HL-60 (cell line): ENCODE measurements around the gene BANP.

ENCODE experiments used
- DNase-seq, 2 experiments: peaks; one replicate each; pipeline ENCODE4 v3.0.0-alpha.2; 2010 to 2020; ENCODE audit warnings: low read depth in 1 of 2, low spot score in 1 of 2
- H3K27ac ChIP-seq: fragments of 250-450 bp; sonication (Bioruptor Pico); replicated peaks from 2 replicates; pipeline ENCODE4 v1.5.1; 2020; ENCODE audit warnings: mild to moderate bottlenecking, moderate library complexity
- H3K27me3 ChIP-seq: fragments of 250-450 bp; sonication (Bioruptor Pico); 2 replicates; pipeline ENCODE4 v1.5.1; 2021; ENCODE audit warnings: mild to moderate bottlenecking, moderate library complexity; ENCODE audit not compliant: insufficient read depth, poor library complexity, severe bottlenecking
- H3K4me3 ChIP-seq: replicated peaks from 2 replicates; pipeline ENCODE4 v1.5.1; 2011; ENCODE audit warnings: mild to moderate bottlenecking, control low read depth, low read length; ENCODE audit not compliant: insufficient read depth
- GABPA ChIP-seq: IDR thresholded peaks from 2 replicates; pipeline ENCODE4 v1.6.1; 2012; ENCODE audit warnings: low read depth
- POLR2AphosphoS5 ChIP-seq: IDR thresholded peaks from 2 replicates; pipeline ENCODE4 v1.6.1; 2012; ENCODE audit warnings: low read depth
- SPI1 ChIP-seq: IDR thresholded peaks from 2 replicates; pipeline ENCODE4 v1.6.1; 2012; ENCODE audit warnings: low read depth, mild to moderate bottlenecking, borderline replicate concordance
- TF ChIP-seq, protein P1 (sequence below): IDR thresholded peaks from 2 replicates; pipeline ENCODE4 v1.6.1; 2012; ENCODE audit warnings: low read depth; ENCODE audit not compliant: insufficient replicate concordance
- TF ChIP-seq, protein P2 (sequence below): IDR thresholded peaks from one replicate; pipeline ENCODE4 v1.5.1; 2011; ENCODE audit warnings: low read length, control low read depth, inconsistent platforms; ENCODE audit not compliant: insufficient read depth

The BANP gene

DNA sequence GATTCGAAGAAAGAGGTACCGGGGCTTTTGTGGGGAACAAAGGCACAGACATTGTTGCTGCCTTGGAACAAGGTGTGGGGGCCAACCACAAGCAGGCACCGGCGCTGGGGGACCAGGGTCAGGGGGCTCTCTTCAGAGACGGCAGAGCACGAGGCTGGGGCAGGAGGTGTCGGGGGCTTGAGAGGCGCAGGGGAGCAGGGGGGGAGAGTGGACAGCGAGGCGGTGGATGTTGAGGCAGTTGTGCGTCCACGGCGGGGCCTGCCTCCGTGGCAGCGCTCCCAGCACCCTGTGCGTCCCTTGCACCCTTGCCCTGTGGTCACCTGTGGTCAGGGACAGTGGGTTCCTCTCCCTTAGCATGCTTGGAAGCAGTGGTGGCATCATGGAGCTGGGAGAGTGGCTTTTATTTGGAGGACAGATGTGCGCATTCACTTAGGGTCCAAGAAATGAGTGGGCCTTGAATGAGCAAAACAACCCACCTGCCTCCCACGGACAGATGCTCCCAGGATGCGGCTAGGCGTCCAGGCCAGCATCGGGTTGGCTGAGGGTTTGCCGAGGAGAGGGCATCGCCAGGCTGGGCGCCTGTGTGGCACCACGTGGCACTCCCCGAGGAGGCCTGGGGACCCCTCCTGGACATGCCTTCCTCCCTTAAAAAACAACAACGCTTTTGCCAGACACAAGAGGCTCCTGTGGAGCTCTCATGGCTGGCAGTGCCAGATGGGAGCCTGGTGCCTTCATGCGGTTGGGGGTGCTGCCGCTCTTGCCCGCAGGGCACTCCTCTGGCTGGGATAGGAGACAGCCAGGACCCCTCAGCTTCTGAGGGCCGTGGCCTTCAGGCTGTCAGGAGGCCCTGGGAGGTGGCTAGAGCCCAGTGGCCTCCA, 113.0 kb downstream of the BANP start:
- Histone ChIP-seq H3K4me3 (no peak overlapping the region), H3K27me3 (no peaks in the 10 kb centered on the region), H3K27ac (no peak overlapping the region)
- no peak for DNase-seq
- TF ChIP-seq, protein P1, sequence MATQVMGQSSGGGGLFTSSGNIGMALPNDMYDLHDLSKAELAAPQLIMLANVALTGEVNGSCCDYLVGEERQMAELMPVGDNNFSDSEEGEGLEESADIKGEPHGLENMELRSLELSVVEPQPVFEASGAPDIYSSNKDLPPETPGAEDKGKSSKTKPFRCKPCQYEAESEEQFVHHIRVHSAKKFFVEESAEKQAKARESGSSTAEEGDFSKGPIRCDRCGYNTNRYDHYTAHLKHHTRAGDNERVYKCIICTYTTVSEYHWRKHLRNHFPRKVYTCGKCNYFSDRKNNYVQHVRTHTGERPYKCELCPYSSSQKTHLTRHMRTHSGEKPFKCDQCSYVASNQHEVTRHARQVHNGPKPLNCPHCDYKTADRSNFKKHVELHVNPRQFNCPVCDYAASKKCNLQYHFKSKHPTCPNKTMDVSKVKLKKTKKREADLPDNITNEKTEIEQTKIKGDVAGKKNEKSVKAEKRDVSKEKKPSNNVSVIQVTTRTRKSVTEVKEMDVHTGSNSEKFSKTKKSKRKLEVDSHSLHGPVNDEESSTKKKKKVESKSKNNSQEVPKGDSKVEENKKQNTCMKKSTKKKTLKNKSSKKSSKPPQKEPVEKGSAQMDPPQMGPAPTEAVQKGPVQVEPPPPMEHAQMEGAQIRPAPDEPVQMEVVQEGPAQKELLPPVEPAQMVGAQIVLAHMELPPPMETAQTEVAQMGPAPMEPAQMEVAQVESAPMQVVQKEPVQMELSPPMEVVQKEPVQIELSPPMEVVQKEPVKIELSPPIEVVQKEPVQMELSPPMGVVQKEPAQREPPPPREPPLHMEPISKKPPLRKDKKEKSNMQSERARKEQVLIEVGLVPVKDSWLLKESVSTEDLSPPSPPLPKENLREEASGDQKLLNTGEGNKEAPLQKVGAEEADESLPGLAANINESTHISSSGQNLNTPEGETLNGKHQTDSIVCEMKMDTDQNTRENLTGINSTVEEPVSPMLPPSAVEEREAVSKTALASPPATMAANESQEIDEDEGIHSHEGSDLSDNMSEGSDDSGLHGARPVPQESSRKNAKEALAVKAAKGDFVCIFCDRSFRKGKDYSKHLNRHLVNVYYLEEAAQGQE, result no peak
- no peak for TF ChIP-seq POLR2AphosphoS5
- no peak for TF ChIP-seq GABPA
- TF ChIP-seq, protein P2, sequence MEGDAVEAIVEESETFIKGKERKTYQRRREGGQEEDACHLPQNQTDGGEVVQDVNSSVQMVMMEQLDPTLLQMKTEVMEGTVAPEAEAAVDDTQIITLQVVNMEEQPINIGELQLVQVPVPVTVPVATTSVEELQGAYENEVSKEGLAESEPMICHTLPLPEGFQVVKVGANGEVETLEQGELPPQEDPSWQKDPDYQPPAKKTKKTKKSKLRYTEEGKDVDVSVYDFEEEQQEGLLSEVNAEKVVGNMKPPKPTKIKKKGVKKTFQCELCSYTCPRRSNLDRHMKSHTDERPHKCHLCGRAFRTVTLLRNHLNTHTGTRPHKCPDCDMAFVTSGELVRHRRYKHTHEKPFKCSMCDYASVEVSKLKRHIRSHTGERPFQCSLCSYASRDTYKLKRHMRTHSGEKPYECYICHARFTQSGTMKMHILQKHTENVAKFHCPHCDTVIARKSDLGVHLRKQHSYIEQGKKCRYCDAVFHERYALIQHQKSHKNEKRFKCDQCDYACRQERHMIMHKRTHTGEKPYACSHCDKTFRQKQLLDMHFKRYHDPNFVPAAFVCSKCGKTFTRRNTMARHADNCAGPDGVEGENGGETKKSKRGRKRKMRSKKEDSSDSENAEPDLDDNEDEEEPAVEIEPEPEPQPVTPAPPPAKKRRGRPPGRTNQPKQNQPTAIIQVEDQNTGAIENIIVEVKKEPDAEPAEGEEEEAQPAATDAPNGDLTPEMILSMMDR, result no peak
- TF ChIP-seq SPI1, result no peak

DNA sequence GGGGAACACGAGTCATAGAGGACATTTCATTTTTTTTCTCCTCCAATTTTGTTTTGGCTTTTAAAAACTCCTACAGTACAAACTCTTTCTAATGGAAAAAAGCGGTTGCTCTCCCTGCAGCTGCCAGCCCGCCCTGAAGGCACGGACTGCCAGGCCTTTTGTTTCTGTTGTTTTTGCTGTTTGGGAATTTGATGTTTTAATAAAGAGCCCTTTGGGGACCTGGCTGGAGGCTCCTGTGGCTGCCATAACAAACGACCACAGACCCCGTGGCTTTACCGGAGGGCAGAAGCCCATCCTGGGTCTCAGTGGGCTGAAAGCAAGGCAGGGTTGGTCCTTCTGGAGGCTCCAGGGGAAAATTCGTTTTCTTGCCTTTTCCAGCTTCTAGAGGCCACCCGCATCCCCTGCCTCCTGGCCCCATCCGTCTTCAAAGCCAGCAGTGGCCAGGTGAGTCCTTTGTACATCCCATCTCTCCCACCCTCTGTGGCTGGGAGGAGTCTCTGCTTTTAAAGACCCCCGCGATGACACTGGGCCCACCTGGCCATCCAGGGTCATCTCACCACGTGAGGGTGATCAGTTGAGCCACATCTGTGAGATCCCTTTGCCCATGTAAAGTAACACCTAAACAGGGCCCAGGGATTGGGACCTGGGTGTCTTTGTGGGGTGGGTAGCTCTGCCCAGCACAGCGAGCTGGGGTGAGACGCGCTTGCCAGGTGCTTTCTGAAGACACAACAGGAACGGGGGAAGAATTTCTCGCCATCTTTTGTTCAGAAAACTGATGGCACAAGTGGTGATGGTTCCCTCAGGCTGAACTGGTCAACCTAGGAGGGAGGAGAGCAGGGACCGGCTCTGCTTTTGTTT, 113.9 kb downstream of the BANP start:
- H3K27ac ChIP-seq, result no peak overlapping the region
- H3K4me3 ChIP-seq, result no peak overlapping the region
- no peak for DNase-seq
- TF ChIP-seq SPI1 (no peak), GABPA (no peak)
- TF ChIP-seq, protein P1, result no peak
- TF ChIP-seq, protein P2, result no peak
- no peaks in the 10 kb centered on the region for H3K27me3 ChIP-seq

DNA sequence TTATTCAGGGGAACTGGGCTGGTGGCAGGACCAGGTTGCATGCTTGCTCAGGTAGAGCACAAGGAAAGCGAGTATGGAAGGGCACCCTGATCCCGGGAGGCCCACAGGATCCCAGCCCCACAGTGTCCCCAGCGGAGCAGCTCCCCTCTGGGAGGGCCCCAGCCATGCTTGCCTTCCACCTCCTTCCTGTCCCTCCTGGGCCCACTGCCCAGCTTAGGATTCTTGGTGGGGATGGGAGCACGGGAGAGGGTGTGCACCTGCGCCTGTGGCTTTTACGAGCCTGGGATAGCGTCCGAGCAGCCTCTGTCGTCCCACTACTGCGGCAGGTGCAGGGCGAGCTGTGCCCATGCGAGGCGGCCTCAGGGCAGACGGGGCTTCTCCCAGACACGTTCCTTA, 114.5 kb downstream of the BANP start:
- Histone ChIP-seq H3K27ac (no peak overlapping the region), H3K4me3 (no peak overlapping the region), H3K27me3 (no peaks in the 10 kb centered on the region)
- no peak for DNase-seq
- no peak for TF ChIP-seq SPI1
- TF ChIP-seq, protein P2, result no peak
- no peak for TF ChIP-seq GABPA
- TF ChIP-seq, protein P1, result no peak
- TF ChIP-seq POLR2AphosphoS5, result no peak
